ENCODE data around the gene ATP6V1G1. TPM values are rescaled to one million over a fixed set of nuclear protein-coding genes. Genes with fewer than 3 reads are reported as not detected.

Gene ATP6V1G1
- polyA plus RNA-seq, 4 donors, result 177 to 318 (median 245) TPM

- DNase-seq (ENCODE audit: low read depth in 4 of 4, low spot score in 3 of 4), result no peak
Measured at GRCh38 chr9:114643896-114644295, 56.3 kb downstream of the ATP6V1G1 start.

Other genes with a start within 250 kb of the ATP6V1G1 start
- 10 to 100 TPM; 10.8 to 15.7 (median 14.1) TPM for gene AKNA, start 199.8 kb upstream of the ATP6V1G1 start, polyA plus RNA-seq (ENCODE audit: insufficient read length in 4 of 4)
- gene WHRN, start 82.3 kb upstream of the ATP6V1G1 start, polyA plus RNA-seq (ENCODE audit: insufficient read length in 4 of 4), result 10 to 100 TPM in 1 of 4 donors, 1 to 10 TPM in 3; 6.9 to 15.9 (median 8.3) TPM
- gene TMEM268, start 23.5 kb downstream of the ATP6V1G1 start, polyA plus RNA-seq (ENCODE audit: insufficient read length in 4 of 4), result 10 to 100 TPM in 1 of 4 donors, 1 to 10 TPM in 3; 7.9 to 13.8 (median 9.3) TPM
- not detected for gene TEX53, start 70.0 kb downstream of the ATP6V1G1 start, polyA plus RNA-seq (ENCODE audit: insufficient read length in 4 of 4)
- not detected for gene TEX48, start 94.4 kb downstream of the ATP6V1G1 start, polyA plus RNA-seq (ENCODE audit: insufficient read length in 4 of 4)
- gene TNFSF15, start 218.3 kb downstream of the ATP6V1G1 start, polyA plus RNA-seq (ENCODE audit: insufficient read length in 4 of 4), result 1 to 10 TPM; 2.0 to 9.1 (median 5.7) TPM

All from left renal pelvis (tissue), 4 donors.